A673 (cell line): ENCODE results near the gene FGF18.

Source experiments
- CTCF ChIP-seq: fragments of 300-800, 200-600 bp; sonication (generic); conservative IDR thresholded peaks from 2 replicates; pipeline ENCODE4 v1.5.1; 2017; ENCODE audit warnings: low read depth, mild to moderate bottlenecking, antibody characterized with exemption, low read length, moderate library complexity, mixed read lengths
- EZH2 ChIP-seq: fragments of 200-600 bp; sonication (generic); IDR thresholded peaks from 2 replicates; pipeline ENCODE4 v1.6.1; 2017; ENCODE audit warnings: borderline replicate concordance, low read depth, mild to moderate bottlenecking, mixed read lengths, antibody characterized with exemption, low read length; ENCODE audit not compliant: poor library complexity, severe bottlenecking

DNA sequence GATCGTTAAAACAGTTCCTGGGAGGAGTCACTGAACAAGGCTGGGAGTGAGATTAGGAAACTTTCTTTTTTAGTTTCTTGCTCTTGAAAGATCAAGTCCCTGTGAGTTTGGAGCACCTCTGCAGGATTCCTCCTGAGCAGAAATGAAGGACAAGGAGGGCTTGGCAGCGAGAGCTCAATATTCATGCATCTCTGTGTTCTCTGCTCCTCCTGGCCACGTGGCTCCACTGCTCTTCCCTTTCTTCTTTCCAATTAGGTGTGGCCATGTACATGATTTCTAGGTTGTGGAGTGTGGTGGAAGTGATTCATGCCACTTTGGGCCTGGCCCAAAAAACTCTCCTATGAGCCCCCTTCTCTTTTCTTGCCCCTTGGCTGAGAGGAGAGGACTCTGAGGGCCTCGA is 67.2 kb downstream of the FGF18 start:
- TF ChIP-seq CTCF (no peak), EZH2 (no peak)
